Peyer's patch (tissue), 4 donors: Measurements from ENCODE around the gene GLS. TPM values are rescaled to one million over a fixed set of nuclear protein-coding genes. Genes with fewer than 3 reads are reported as not detected.

Experiments used
- DNase-seq, 3 donors: peaks; one replicate each; pipeline ENCODE4 v3.0.0-alpha.2; 2017 to 2019
- H3K27ac ChIP-seq, 4 donors: fragments of 200-600 bp; sonication (generic); one replicate each; pipeline ENCODE4 v1.5.1; 2016 to 2019
- H3K27me3 ChIP-seq, 2 donors: fragments of 200-600 bp; sonication (generic); one replicate each; pipeline ENCODE4 v1.5.1; 2019
- H3K36me3 ChIP-seq, 3 donors: fragments of 200-600 bp; sonication (generic); one replicate each; pipeline ENCODE4 v1.5.1; 2016 to 2019
- H3K4me1 ChIP-seq, 4 donors: fragments of 200-600 bp; sonication (generic); one replicate each; pipeline ENCODE4 v1.5.1; 2016 to 2019
- H3K4me3 ChIP-seq, 4 donors: fragments of 200-600 bp; sonication (generic); 1 replicate in 3 of 4; 2 replicates in 1 of 4; pipeline ENCODE4 v1.5.1; 2016 to 2019; ENCODE audit warnings: mild to moderate bottlenecking in 1 of 4
- H3K9me3 ChIP-seq, 4 donors: fragments of 200-600 bp; sonication (generic); one replicate each; pipeline ENCODE4 v1.5.1; 2016 to 2019; ENCODE audit warnings: mild to moderate bottlenecking in 1 of 4
- CTCF ChIP-seq, 6 experiments: fragments of 450-650 bp in 4 of 6; fragments of 200-600 bp in 2 of 6; sonication (generic) in 1 of 6; IDR thresholded peaks; one replicate each; pipeline ENCODE4 v1.5.1; 2017 to 2019; ENCODE audit warnings: antibody characterized with exemption in 6 of 6, mild to moderate bottlenecking in 3 of 6, moderate library complexity in 1 of 6
- POLR2A ChIP-seq, 2 donors: fragments of 450-650 bp; IDR thresholded peaks; one replicate each; pipeline ENCODE4 v1.5.1; 2017; ENCODE audit warnings: antibody characterized with exemption in 2 of 2, mild to moderate bottlenecking in 2 of 2, moderate library complexity in 2 of 2
- total RNA-seq, 4 donors: library from RNA; depleted of rRNA; stranded (reverse); fragments of >200 nt; gene quantifications; one replicate each; pipeline ENCODE4 v1.1.0, GENCODE V29; 2016

Gene GLS
- total RNA-seq, 4 donors from 2014 or later, result 232 to 298 (median 258) TPM

- Histone ChIP-seq H3K27me3 (no peaks in the 10 kb centered on the region), H3K4me1 (no peaks in the 10 kb centered on the region), H3K36me3 (no peaks in the 10 kb centered on the region), H3K4me3 (no peak overlapping the region), H3K9me3 (no peaks in the 10 kb centered on the region), H3K27ac (no peak overlapping the region)
- no peak for DNase-seq
- TF ChIP-seq POLR2A (IDR thresholded peaks at IDR 0.05) (no peak), CTCF (IDR thresholded peaks at IDR 0.05) (no peak)
These were observed 43.2 kb upstream of the GLS start for GRCh38 chr2:190837420-190837819.

GRCh38 chr2:190837952-190838361 is 42.7 kb upstream of the GLS start:
- Histone ChIP-seq H3K9me3 (no peaks in the 10 kb centered on the region), H3K4me1 (no peaks in the 10 kb centered on the region), H3K27ac (no peak overlapping the region), H3K36me3 (no peaks in the 10 kb centered on the region), H3K4me3 (no peak overlapping the region), H3K27me3 (no peaks in the 10 kb centered on the region)
- DNase-seq, result no peak
- TF ChIP-seq POLR2A (IDR thresholded peaks at IDR 0.05) (no peak), CTCF (IDR thresholded peaks at IDR 0.05) (no peak)

GRCh38 chr2:190838492-190838910 is 42.1 kb upstream of the GLS start:
- no peaks in the 10 kb centered on the region for H3K36me3 ChIP-seq
- no peaks in the 10 kb centered on the region for H3K4me1 ChIP-seq
- no peak for DNase-seq
- no peak overlapping the region for H3K27ac ChIP-seq
- H3K4me3 ChIP-seq, result no peak overlapping the region
- TF ChIP-seq CTCF (IDR thresholded peaks at IDR 0.05) (no peak), POLR2A (IDR thresholded peaks at IDR 0.05) (no peak)
- H3K27me3 ChIP-seq, result no peaks in the 10 kb centered on the region
- no peaks in the 10 kb centered on the region for H3K9me3 ChIP-seq

GRCh38 chr2:190840569-190841172 is 40.0 kb upstream of the GLS start:
- Histone ChIP-seq H3K4me3 (no peak overlapping the region), H3K27me3 (no peaks in the 10 kb centered on the region), H3K36me3 (no peaks in the 10 kb centered on the region), H3K9me3 (no peaks in the 10 kb centered on the region), H3K27ac (no peak overlapping the region), H3K4me1 (no peaks in the 10 kb centered on the region)
- TF ChIP-seq POLR2A (IDR thresholded peaks at IDR 0.05) (no peak), CTCF (IDR thresholded peaks at IDR 0.05) (no peak)
- no peak for DNase-seq

- H3K27me3 ChIP-seq, result no peaks in the 10 kb centered on the region
- no peaks in the 10 kb centered on the region for H3K4me1 ChIP-seq
- TF ChIP-seq CTCF (IDR thresholded peaks at IDR 0.05), result no peak
- no peak for TF ChIP-seq POLR2A (IDR thresholded peaks at IDR 0.05)
- H3K27ac ChIP-seq, result no peak overlapping the region
- H3K36me3 ChIP-seq, result no peaks in the 10 kb centered on the region
- DNase-seq, result no peak
- H3K4me3 ChIP-seq, result no peak overlapping the region
- no peaks in the 10 kb centered on the region for H3K9me3 ChIP-seq
These were observed 38.7 kb upstream of the GLS start for GRCh38 chr2:190841707-190842505.
